ENCODE measurements around the gene GFRA4. TPM values are rescaled to one million over a fixed set of nuclear protein-coding genes. Genes with fewer than 3 reads are reported as not detected.

Gene GFRA4
- total RNA-seq, 2 donors from 2014 or later: not detected

GRCh38 chr20:3678856-3679720, 15.9 kb upstream of the GFRA4 start:
- ATAC-seq (no peak), DNase-seq (no peak)
- intact Hi-C loops (cut with DNase I, micrococcal nuclease): no loop called here

- DNase-seq (no peak), ATAC-seq (no peak)
- intact Hi-C loops (cut with DNase I, micrococcal nuclease): no loop called here
These were observed 15.0 kb upstream of the GFRA4 start for GRCh38 chr20:3678198-3678597.

- no peak for ATAC-seq
- intact Hi-C loops (cut with DNase I, micrococcal nuclease): loop anchor here in 1 of 2 donors (2.0 kb wide), 1 partner anchor 33 kb away; no protein-coding TSS in a partner anchor
- peak; percentile 33 to 54 for DNase-seq
These were observed 14.5 kb upstream of the GFRA4 start for GRCh38 chr20:3677733-3678132.

GRCh38 chr20:3674995-3675900, 12.0 kb upstream of the GFRA4 start:
- intact Hi-C loops (cut with DNase I, micrococcal nuclease): no loop called here
- no peak for ATAC-seq
- DNase-seq: no peak

GRCh38 chr20:3674447-3674846, 11.2 kb upstream of the GFRA4 start:
- intact Hi-C loops (cut with DNase I, micrococcal nuclease): no loop called here
- no peak for DNase-seq
- no peak for ATAC-seq

GRCh38 chr20:3673221-3674070, 10.2 kb upstream of the GFRA4 start:
- intact Hi-C loops (cut with DNase I, micrococcal nuclease): no loop called here
- ATAC-seq (no peak), DNase-seq (no peak)

GRCh38 chr20:3672547-3673171, 9.5 kb upstream of the GFRA4 start:
- intact Hi-C loops (cut with DNase I, micrococcal nuclease): no loop called here
- DNase-seq (no peak), ATAC-seq (no peak)

GRCh38 chr20:3671986-3672546, 8.9 kb upstream of the GFRA4 start:
- ATAC-seq (no peak), DNase-seq (no peak)
- intact Hi-C loops (cut with DNase I, micrococcal nuclease): no loop called here

- DNase-seq (no peak), ATAC-seq (no peak)
- intact Hi-C loops (cut with DNase I, micrococcal nuclease): no loop called here
These were observed 7.7 kb upstream of the GFRA4 start for GRCh38 chr20:3670945-3671344.

GRCh38 chr20:3670511-3670910, 7.3 kb upstream of the GFRA4 start:
- no peak for ATAC-seq
- intact Hi-C loops (cut with DNase I, micrococcal nuclease): no loop called here
- no peak for DNase-seq

GRCh38 chr20:3669710-3670367, 6.6 kb upstream of the GFRA4 start:
- DNase-seq (no peak), ATAC-seq (no peak)
- intact Hi-C loops (cut with DNase I, micrococcal nuclease): no loop called here

- intact Hi-C loops (cut with DNase I, micrococcal nuclease): no loop called here
- ATAC-seq (no peak), DNase-seq (no peak)
These were observed 4.3 kb upstream of the GFRA4 start for GRCh38 chr20:3667434-3668037.

GRCh38 chr20:3663858-3664257, 659 bp upstream of the GFRA4 start:
- intact Hi-C loops (cut with DNase I, micrococcal nuclease): no loop called here
- ATAC-seq (no peak), DNase-seq (no peak)

GRCh38 chr20:3661814-3662665, 1.2 kb downstream of the GFRA4 start:
- DNase-seq (no peak), ATAC-seq (no peak)
- intact Hi-C loops (cut with DNase I, micrococcal nuclease): no loop called here

GRCh38 chr20:3661060-3661813, 2.0 kb downstream of the GFRA4 start:
- ATAC-seq (no peak), DNase-seq (no peak)
- intact Hi-C loops (cut with DNase I, micrococcal nuclease): no loop called here
